WERI-Rb-1 (cell line): Measurements from ENCODE around the gene PCSK5.

ENCODE experiments used
- DNase-seq: peaks from one replicate; pipeline ENCODE4 v3.0.0-alpha.2; 2020
- H3K27ac ChIP-seq: fragments of 250-450 bp; sonication (Bioruptor Pico); 2 replicates; pipeline ENCODE4 v1.5.1; 2020; ENCODE audit warnings: mild to moderate bottlenecking, moderate library complexity
- H3K27me3 ChIP-seq: fragments of 250-450 bp; sonication (Bioruptor Pico); 2 replicates; pipeline ENCODE4 v1.5.1; 2021; ENCODE audit warnings: mild to moderate bottlenecking, low read depth, moderate library complexity; ENCODE audit not compliant: insufficient read depth, severe bottlenecking
- H3K36me3 ChIP-seq: fragments of 250-450 bp; sonication (Bioruptor Pico); 2 replicates; pipeline ENCODE4 v1.5.1; 2020; ENCODE audit warnings: mild to moderate bottlenecking, moderate library complexity
- H3K4me3 ChIP-seq: 2 replicates; pipeline ENCODE4 v1.5.1; 2011; ENCODE audit warnings: low read depth, mild to moderate bottlenecking, control low read depth, low read length
- H3K9me3 ChIP-seq: fragments of 250-450 bp; sonication (Bioruptor Pico); 2 replicates; pipeline ENCODE4 v1.5.1; 2021; ENCODE audit warnings: mild to moderate bottlenecking, moderate library complexity; ENCODE audit not compliant: severe bottlenecking
- TF ChIP-seq, protein P1 (sequence below): IDR thresholded peaks from 2 replicates; pipeline ENCODE4 v1.5.1; 2011; ENCODE audit warnings: low read depth, mild to moderate bottlenecking, control low read depth, inconsistent platforms, low read length

PCSK5 gene

DNA sequence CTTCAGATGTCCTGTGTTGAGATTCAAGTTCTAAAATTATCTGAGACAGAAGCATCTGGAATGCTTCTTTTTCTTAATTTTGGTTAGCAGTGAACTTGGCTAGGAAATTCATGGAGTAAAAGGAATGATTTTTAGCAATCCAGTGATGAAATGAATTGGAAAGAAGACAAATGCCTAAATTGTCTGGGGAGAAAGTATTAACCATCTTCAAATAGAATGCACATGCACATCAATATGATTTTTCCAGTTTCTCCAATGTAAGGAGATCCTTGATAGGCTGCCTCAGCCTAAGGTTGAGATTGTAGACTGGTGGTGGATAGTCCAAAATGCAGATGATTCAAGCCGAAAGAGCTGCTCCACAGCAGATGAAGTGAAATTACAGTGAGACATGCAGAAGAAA is 106.7 kb downstream of the PCSK5 start:
- Histone ChIP-seq H3K27ac (no peak overlapping the region), H3K27me3 (no peaks in the 10 kb centered on the region), H3K36me3 (no peaks in the 10 kb centered on the region), H3K9me3 (no peaks in the 10 kb centered on the region), H3K4me3 (no peak overlapping the region)
- no peak for DNase-seq
- TF ChIP-seq, protein P1, sequence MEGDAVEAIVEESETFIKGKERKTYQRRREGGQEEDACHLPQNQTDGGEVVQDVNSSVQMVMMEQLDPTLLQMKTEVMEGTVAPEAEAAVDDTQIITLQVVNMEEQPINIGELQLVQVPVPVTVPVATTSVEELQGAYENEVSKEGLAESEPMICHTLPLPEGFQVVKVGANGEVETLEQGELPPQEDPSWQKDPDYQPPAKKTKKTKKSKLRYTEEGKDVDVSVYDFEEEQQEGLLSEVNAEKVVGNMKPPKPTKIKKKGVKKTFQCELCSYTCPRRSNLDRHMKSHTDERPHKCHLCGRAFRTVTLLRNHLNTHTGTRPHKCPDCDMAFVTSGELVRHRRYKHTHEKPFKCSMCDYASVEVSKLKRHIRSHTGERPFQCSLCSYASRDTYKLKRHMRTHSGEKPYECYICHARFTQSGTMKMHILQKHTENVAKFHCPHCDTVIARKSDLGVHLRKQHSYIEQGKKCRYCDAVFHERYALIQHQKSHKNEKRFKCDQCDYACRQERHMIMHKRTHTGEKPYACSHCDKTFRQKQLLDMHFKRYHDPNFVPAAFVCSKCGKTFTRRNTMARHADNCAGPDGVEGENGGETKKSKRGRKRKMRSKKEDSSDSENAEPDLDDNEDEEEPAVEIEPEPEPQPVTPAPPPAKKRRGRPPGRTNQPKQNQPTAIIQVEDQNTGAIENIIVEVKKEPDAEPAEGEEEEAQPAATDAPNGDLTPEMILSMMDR = no peak

DNA sequence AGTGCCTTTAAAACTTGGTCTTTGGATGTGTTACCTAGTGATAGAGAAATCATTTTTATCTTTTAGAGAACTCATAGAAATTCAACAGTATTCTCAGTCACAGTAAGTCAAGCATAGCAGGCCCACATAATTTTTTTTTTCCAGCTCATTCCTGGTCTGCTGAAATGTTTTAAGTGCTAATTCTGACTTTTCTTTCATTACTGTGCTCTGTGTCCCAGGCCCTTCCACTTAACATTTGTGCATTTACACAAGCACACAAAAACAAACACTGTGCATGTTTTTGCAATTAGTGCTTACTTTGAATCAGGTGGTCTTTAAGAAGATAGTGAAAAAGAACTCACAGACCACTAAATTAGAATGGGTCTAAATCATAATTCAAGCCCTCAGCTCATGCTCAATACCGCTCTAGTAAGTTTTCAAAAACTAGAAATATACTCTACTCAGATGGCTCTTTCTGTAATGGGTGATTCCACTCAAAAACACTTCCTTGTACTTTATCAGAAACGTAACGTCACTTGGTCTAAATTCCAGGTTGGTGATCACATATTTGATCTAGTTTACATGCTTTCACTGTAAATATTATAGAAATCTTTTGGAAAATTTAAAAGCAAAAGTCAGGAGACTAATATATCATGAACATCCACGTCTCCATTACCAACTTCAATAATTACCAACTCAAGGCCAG is 107.8 kb downstream of the PCSK5 start:
- TF ChIP-seq, protein P1 = no peak
- H3K27me3 ChIP-seq = no peaks in the 10 kb centered on the region
- no peaks in the 10 kb centered on the region for H3K9me3 ChIP-seq
- H3K36me3 ChIP-seq = no peaks in the 10 kb centered on the region
- H3K27ac ChIP-seq = no peak overlapping the region
- no peak for DNase-seq
- H3K4me3 ChIP-seq = no peak overlapping the region

DNA sequence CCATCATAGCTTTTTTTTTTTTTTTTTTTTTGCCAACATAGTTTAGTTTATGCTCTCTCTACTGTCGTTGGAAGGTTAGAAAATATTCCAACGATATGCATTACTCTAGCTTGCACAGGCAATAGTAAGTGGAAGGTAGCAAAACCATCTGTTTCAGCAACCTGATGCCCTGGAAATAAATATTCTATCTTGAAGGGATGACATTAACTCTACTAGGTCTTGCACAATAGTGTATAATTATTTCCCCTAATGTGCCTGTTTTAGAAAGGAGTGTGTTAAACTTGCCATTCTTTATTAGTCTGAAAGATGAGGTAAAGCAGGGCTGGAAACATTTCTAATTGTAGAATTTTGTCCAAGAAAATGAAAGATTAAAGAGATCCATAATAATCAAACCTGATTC is 111.0 kb downstream of the PCSK5 start:
- H3K9me3 ChIP-seq = no peaks in the 10 kb centered on the region
- no peak overlapping the region for H3K4me3 ChIP-seq
- H3K27ac ChIP-seq = no peak overlapping the region
- H3K27me3 ChIP-seq = no peaks in the 10 kb centered on the region
- TF ChIP-seq, protein P1 = no peak
- no peaks in the 10 kb centered on the region for H3K36me3 ChIP-seq
- no peak for DNase-seq

DNA sequence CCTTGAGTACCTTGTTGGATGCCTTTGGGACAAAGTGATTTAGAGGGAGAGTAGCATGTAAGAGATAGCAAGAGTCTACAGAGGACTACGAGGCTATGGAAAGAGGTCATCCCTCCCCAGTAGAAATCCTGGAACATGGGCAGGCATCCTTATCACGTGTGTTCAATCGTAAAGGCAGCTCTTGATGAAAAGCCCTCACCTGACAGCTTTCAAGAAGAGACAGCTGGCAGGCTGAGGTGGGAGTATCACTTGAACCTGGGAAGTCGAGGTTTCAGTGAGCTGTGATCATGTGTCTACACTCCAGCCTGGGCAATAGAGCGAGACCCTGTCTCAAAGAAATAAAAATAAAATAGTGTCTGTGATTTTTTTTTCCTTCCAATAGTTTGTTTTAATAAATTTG is 112.6 kb downstream of the PCSK5 start:
- H3K4me3 ChIP-seq = no peak overlapping the region
- no peak for DNase-seq
- H3K27ac ChIP-seq = no peak overlapping the region
- no peaks in the 10 kb centered on the region for H3K9me3 ChIP-seq
- no peaks in the 10 kb centered on the region for H3K36me3 ChIP-seq
- no peaks in the 10 kb centered on the region for H3K27me3 ChIP-seq
- TF ChIP-seq, protein P1 = no peak

DNA sequence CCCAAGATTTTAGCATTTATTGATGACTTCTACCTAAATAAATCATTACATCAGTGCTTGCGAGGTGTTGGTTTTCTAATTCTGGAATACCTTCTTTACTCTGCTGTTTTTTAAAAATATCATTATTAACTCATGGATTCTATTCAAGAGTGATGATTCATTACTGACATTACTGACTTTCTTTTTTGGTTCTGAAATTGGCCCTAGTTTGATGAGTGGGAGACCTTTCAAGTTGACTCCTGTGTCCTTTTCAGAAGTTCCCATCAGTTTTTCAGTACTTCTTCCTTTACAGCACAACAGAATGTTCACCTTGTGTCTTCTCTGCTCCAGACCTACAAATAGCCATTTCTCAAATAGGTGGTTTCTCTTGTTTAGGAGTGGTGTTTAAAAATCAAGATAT is 114.1 kb downstream of the PCSK5 start:
- Histone ChIP-seq H3K27me3 (no peaks in the 10 kb centered on the region), H3K27ac (no peak overlapping the region), H3K9me3 (no peaks in the 10 kb centered on the region), H3K4me3 (no peak overlapping the region), H3K36me3 (no peaks in the 10 kb centered on the region)
- TF ChIP-seq, protein P1 = no peak
- no peak for DNase-seq

DNA sequence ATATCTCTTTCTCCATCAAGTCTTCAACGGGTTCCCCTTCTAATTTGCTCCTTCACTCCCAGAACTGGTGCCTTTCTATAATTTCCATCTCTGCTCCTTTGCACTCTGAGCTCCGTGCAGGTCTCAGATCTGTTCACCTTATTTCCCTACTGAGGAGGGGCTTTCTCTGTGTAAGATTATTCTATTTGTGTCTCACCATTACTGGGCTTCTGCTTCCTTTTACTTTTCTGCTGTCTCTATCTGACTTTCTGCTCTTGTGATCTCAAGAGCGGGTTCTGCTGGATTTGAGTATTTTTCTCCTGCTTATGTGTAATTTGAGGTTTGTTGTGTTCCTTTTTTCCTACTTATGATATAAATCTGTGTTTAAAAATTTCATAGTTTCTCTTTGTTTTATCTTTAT is 117.5 kb downstream of the PCSK5 start:
- TF ChIP-seq, protein P1 = no peak
- Histone ChIP-seq H3K27ac (no peak overlapping the region), H3K27me3 (no peaks in the 10 kb centered on the region), H3K36me3 (no peaks in the 10 kb centered on the region), H3K4me3 (no peak overlapping the region), H3K9me3 (no peaks in the 10 kb centered on the region)
- DNase-seq = no peak
